Measurements from ENCODE around the gene DERL3. TPM values are rescaled to one million over a fixed set of nuclear protein-coding genes. Genes with fewer than 3 reads are reported as not detected.

Gene DERL3
- total RNA-seq, 4 donors from 2014 or later, result 1.9 to 20.0 (median 3.1) TPM

GRCh38 chr22:23824476-23825245 is 14.1 kb downstream of the DERL3 start:
- Histone ChIP-seq H3K27ac (no peak overlapping the region), H3K9me3 (no peaks in the 10 kb centered on the region), H3K27me3 (no peaks in the 10 kb centered on the region), H3K36me3 (peaks cover 0 to 70% (median 16%) of the 10 kb centered on the region in 4 donors), H3K4me3 (no peak overlapping the region), H3K4me1 (peaks cover 0 to 2% (median 0%) of the 10 kb centered on the region in 4 donors)
- 90% methylated on average over 11 of the region's 13 CpGs; no CpG with 5 or more reads in 1 of the 2 donors for WGBS, 2 donors (ENCODE audit: low coverage in 1 of 2)
- TF ChIP-seq POLR2A (IDR thresholded peaks at IDR 0.05) (no peak), EP300 (IDR thresholded peaks at IDR 0.05; ENCODE audit: low read depth) (no peak), POLR2AphosphoS5 (IDR thresholded peaks at IDR 0.05) (no peak)
- TF ChIP-seq, protein P1, sequence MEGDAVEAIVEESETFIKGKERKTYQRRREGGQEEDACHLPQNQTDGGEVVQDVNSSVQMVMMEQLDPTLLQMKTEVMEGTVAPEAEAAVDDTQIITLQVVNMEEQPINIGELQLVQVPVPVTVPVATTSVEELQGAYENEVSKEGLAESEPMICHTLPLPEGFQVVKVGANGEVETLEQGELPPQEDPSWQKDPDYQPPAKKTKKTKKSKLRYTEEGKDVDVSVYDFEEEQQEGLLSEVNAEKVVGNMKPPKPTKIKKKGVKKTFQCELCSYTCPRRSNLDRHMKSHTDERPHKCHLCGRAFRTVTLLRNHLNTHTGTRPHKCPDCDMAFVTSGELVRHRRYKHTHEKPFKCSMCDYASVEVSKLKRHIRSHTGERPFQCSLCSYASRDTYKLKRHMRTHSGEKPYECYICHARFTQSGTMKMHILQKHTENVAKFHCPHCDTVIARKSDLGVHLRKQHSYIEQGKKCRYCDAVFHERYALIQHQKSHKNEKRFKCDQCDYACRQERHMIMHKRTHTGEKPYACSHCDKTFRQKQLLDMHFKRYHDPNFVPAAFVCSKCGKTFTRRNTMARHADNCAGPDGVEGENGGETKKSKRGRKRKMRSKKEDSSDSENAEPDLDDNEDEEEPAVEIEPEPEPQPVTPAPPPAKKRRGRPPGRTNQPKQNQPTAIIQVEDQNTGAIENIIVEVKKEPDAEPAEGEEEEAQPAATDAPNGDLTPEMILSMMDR (IDR thresholded peaks at IDR 0.05), result no peak
- intact Hi-C loops (cut with DNase I; ENCODE audit: low total_unique reads) (no loop called here), in situ Hi-C loops (cut with MboI; ENCODE audit: low pct_ligation_motif_present in 1 of 4, low pct_unique_long_range_greater_than_20kb in 1 of 4, low sequenced_read_pairs in 3 of 4) (loop anchor here in 1 of 4 donors (25.0 kb wide), 1 partner anchor 287 kb away; no protein-coding TSS in a partner anchor)
- no peak for DNase-seq

- intact Hi-C loops (cut with DNase I; ENCODE audit: low total_unique reads), result no loop called here
Measured at GRCh38 chr22:23823331-23823791, 15.4 kb downstream of the DERL3 start.

DNA sequence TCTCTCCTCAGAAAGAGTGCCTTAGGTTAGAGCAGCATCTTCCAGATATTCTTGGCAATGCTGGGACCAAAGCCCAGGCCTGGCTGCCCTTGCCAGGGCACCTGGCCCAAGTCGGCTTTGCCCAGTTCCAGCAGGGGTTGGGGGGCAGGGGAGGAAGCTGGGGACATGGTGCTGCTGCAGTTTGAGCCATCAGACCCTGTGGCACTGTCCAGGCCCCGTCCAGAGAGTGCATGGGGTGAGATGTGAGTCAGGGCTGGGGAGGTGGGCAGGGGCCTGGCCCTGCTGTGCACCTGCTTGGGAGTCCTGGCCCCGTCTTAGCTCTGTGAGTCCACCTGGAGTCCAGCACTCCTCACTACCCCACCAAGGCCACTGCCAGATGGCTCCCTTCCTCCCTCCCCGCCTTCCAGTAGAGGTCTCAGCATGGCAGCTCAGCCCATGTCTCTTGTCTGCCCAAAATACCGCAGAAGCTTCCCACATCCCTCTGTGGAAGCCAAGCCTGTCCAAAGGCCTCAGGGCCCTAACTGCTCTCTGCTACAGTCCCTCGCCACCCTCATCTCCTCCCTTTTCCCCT is 16.6 kb downstream of the DERL3 start:
- H3K4me3 ChIP-seq, result no peak overlapping the region
- H3K4me1 ChIP-seq, result peaks cover 0 to 2% (median 0%) of the 10 kb centered on the region in 4 donors
- DNase-seq, result no peak
- intact Hi-C loops (cut with DNase I; ENCODE audit: low total_unique reads) (no loop called here), in situ Hi-C loops (cut with MboI; ENCODE audit: low pct_ligation_motif_present in 1 of 4, low pct_unique_long_range_greater_than_20kb in 1 of 4, low sequenced_read_pairs in 3 of 4) (no loop called here)
- H3K9me3 ChIP-seq, result no peaks in the 10 kb centered on the region
- no peak for TF ChIP-seq POLR2AphosphoS5 (IDR thresholded peaks at IDR 0.05)
- TF ChIP-seq POLR2A (IDR thresholded peaks at IDR 0.05), result no peak
- TF ChIP-seq, protein P1 (IDR thresholded peaks at IDR 0.05), result no peak
- TF ChIP-seq EP300 (IDR thresholded peaks at IDR 0.05; ENCODE audit: low read depth), result no peak
- no peaks in the 10 kb centered on the region for H3K27me3 ChIP-seq
- H3K36me3 ChIP-seq, result peaks cover 0 to 77% (median 19%) of the 10 kb centered on the region in 4 donors
- WGBS, 2 donors (ENCODE audit: low coverage in 1 of 2), result 96% methylated on average over 6 of the region's 6 CpGs; no CpG with 5 or more reads in 1 of the 2 donors
- H3K27ac ChIP-seq, result no peak overlapping the region

More at GRCh38 chr22:23823331-23823791, 15.4 kb downstream of the DERL3 start:
- in situ Hi-C loops (cut with MboI; ENCODE audit: low pct_ligation_motif_present in 1 of 4, low pct_unique_long_range_greater_than_20kb in 1 of 4, low sequenced_read_pairs in 3 of 4), result no loop called here
- Histone ChIP-seq H3K27me3 (no peaks in the 10 kb centered on the region), H3K4me1 (peaks cover 0 to 2% (median 0%) of the 10 kb centered on the region in 4 donors), H3K9me3 (no peaks in the 10 kb centered on the region), H3K27ac (no peak overlapping the region), H3K36me3 (peaks cover 0 to 77% (median 21%) of the 10 kb centered on the region in 4 donors), H3K4me3 (no peak overlapping the region)
- no peak for TF ChIP-seq POLR2A (IDR thresholded peaks at IDR 0.05)
- no peak for TF ChIP-seq EP300 (IDR thresholded peaks at IDR 0.05; ENCODE audit: low read depth)
- no peak for TF ChIP-seq POLR2AphosphoS5 (IDR thresholded peaks at IDR 0.05)
- TF ChIP-seq, protein P1 (IDR thresholded peaks at IDR 0.05), result no peak
- 91% methylated on average over 14 of the region's 14 CpGs; no CpG with 5 or more reads in 1 of the 2 donors for WGBS, 2 donors (ENCODE audit: low coverage in 1 of 2)
- no peak for DNase-seq

DNA sequence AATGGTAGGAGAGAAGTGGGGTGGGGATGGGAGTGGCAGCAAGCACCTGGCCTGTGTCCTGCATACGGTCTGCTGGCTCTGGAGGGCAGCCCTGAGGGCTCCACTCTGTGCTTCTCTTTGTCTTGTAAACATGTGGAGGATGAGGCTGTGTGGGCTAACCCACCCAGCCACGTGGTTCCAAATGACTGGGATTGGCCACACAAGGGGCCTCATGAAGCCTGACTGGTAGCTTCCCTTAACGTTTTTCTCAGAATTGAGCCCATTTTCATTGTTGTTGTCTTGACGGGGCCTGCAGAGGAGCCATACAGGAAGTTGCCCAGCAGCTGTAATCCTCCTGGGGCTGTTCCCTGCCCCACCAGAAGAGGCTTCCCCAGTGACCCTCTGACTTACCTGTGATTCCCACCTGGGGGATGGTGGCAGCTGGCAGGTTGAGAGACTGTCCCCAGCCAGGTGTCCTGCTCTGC is 18.0 kb downstream of the DERL3 start:
- Histone ChIP-seq H3K27ac (peak overlapping the region in 2 of 4 donors; percentile 20 to 41), H3K4me1 (peaks cover 0 to 2% (median 0%) of the 10 kb centered on the region in 4 donors), H3K27me3 (no peaks in the 10 kb centered on the region), H3K36me3 (peaks cover 0 to 76% (median 15%) of the 10 kb centered on the region in 4 donors), H3K9me3 (no peaks in the 10 kb centered on the region), H3K4me3 (no peak overlapping the region)
- no peak for TF ChIP-seq POLR2A (IDR thresholded peaks at IDR 0.05)
- TF ChIP-seq, protein P1 (IDR thresholded peaks at IDR 0.05), result no peak
- no peak for TF ChIP-seq EP300 (IDR thresholded peaks at IDR 0.05; ENCODE audit: low read depth)
- no peak for TF ChIP-seq POLR2AphosphoS5 (IDR thresholded peaks at IDR 0.05)
- in situ Hi-C loops (cut with MboI; ENCODE audit: low pct_ligation_motif_present in 1 of 4, low pct_unique_long_range_greater_than_20kb in 1 of 4, low sequenced_read_pairs in 3 of 4), result no loop called here
- intact Hi-C loops (cut with DNase I; ENCODE audit: low total_unique reads), result no loop called here
- WGBS, 2 donors (ENCODE audit: low coverage in 1 of 2), result 10 to 31% methylated on average over 2 to 4 of the region's 4 CpGs
- DNase-seq, result no peak

Data from transverse colon (tissue), 4 donors.